Cerebellar nuclear complex (tissue), 1 donor: ENCODE measurements around the gene MC1R.

Experiments used
- DNase-seq, 2 experiments: peaks; one replicate each; lab custom pipeline; 2025; lab: John Stamatoyannopoulos, UW

MC1R gene

DNA sequence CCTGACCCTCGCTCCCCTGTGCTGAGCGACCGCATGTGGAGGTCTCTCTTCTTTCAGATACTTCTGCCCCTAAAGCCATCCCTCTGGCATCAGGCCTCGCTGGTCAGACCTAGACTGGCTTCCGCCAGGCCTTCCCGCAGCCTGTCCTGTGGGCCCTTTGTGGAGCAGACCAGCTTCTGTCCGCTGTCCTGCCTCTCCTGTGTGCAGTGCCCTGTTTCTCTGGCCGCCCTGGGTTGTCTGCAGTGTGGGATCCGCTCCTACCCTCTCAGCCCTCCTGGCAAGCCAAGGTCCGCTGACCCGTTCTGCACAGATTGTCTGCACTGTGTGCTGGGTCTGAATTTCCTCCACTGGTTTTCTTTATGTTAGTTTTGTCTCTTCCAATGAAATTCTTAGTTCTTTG is 21.5 kb upstream of the MC1R start:
- DNase-seq = no peak

DNA sequence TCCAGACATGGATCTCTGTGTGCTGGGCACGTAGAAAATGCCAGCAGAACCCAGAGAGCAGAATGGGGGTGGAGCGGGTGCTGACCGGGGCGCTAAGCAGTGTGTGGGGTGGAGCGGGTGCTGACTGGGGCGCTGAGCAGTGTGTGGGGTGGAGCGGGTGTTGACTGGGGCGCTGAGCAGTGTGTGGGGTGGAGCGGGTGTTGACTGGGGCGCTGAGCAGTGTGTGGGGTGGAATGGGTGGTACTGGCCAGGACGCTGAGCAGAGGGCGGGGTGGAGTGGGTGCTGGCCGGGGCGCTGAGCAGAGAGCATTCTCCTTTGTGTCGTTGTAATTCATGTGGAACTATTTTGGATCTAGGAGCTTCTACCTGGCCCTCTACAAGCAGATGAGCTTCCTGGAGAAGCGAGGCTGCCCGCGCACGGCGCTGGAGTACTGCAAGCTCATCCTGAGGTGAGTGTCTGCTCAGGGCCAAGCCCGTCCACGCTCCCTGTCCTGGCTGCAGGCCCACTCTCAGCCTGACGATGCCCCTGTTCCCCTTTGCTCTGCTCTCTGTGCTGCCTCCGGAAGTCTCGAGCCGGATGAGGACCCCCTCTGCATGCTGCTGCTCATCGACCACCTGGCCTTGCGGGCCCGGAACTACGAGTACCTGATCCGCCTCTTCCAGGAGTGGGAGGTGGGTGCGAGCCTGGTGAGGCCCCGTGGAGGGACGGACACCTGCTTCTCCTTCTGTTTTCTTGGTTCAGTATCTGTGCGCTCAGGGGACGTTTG is 20.3 kb upstream of the MC1R start:
- no peak for DNase-seq

DNA sequence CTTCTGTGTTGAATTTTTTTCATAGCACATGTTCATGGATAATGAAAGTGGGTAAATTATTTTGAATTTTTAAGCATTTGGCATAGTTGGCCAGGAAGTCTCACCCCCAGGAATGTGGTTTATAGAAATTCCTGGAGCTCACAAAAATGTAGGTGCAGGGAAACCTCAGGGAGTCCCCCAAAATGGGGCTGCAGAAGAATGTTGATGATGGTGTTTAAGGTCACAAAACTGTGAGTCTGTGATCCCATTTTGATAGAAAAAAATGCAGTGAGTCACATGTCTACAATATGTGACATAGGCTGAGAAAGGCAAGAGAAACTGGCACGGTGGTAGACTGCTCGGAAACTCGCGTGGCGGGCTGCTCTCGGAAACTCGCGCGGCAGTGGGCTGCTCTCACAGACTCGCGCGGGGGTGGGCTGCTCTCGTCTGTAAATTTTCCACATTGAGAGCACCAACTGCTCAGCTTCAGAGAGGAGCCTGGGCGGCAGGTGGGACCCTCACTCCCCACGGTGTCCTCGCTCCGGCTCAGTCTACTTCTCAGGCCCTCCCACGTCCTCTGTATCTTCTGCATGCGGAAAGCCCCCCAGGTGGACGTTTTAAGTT is 18.7 kb upstream of the MC1R start:
- DNase-seq = no peak

DNA sequence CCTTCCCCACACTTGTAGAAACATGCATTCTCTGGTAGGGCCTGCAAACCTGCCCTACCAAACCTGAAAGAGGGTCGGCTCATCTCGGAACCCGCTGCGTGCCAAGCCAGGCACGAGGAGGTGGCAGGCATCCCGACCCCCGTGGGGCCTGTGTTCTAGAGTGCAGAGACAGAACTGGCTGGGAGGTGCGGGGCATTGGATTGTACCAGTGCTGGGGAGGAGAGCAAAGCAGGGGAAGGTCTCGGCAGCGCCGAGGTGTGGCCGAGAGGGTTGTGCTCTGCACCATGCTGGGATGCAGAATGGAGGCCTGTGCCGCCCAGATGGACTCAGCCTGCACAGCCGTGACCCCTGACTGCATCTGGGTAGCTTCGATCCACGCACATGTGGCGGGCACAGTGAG is 17.8 kb upstream of the MC1R start:
- DNase-seq = no peak

DNA sequence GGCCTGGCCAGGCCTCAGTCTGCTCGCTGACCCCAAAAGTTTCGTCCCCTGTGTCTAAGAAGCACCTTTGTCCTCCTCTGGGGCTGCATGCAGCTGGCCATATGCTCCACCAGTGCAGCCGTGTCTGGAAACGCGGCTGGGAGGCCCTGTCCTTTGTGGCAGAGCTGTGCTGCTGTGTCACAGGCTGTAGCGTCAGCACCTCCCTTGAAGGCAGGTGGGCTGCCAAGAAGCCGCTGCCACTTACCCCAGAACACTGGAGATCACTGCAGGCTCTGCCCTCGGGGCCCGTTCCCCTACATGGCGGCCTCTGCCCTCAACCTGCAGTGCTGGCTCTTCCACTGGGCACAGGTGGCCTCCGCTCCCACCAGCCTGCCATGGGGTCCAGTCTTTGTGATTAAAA is 15.7 kb upstream of the MC1R start:
- DNase-seq = no peak

DNA sequence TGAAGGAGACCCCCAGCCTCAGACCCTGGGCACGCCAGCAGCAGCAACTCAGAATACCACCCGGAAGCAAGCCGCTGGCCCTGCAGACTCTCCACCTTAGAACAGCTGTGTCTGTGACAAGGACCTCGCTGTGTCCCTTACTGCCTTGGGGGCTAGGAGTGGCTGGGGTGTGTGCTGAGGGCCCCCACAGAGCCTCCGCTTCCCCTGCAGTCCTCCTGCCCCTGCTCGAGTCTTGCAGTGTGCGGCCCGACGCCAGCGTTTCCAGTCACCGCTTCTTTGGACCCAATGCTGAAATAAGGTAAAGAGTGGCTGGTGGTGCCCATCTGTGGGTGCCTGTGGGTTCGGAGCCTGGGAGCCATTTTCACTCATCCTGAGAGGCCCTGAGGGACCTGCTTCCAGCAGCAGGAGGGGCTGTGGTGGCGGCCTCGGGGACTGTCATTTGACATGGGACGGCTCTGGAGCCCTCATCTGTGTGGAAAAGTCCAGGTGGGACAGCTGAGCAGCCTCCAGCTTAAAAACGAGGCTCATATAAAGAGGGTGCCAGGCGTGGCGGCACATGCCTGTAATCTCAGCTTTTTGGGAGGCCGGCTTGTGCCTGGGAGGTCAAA is 14.7 kb upstream of the MC1R start:
- DNase-seq = no peak

DNA sequence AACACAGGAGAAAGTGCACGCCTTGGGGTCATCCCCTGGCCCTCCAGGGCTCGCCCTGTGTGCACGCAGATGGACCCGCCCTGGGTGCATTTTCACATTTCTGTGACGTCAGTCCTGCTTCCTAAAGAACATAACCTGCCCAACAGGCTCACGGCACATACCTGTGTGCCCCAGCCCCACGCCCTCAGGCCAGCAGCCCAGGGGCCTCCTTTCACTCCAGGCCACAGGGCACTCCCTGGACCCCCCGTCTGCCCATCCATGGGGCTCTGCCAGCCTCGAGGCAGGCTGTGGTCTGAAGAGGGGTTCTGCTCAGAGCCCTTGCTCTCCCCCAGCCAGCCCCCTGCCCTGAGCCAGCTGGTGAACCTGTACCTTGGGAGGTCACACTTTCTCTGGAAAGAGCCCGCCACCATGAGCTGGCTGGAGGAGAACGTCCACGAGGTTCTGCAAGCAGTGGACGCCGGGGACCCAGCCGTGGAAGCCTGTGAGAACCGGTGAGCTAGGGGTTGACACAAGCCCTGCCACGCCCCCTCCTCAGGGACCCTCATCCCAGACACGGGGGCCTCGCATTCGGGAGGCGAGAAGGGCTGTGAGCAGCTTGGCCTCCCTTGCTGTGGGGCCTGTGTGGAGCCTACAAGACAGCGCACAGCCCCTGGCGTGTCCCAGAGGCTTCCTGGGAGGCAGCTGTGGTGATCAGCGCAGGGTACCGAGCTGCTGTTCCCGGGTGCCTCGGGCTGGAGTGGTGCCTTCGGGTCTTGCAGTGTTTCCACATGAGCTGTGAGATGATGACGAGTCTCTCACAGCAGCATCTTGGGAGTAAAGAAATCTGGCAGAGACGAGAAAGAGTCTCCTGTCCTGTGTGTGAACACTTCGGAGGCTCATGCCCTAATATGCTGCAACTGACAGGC is 13.8 kb upstream of the MC1R start:
- no peak for DNase-seq

DNA sequence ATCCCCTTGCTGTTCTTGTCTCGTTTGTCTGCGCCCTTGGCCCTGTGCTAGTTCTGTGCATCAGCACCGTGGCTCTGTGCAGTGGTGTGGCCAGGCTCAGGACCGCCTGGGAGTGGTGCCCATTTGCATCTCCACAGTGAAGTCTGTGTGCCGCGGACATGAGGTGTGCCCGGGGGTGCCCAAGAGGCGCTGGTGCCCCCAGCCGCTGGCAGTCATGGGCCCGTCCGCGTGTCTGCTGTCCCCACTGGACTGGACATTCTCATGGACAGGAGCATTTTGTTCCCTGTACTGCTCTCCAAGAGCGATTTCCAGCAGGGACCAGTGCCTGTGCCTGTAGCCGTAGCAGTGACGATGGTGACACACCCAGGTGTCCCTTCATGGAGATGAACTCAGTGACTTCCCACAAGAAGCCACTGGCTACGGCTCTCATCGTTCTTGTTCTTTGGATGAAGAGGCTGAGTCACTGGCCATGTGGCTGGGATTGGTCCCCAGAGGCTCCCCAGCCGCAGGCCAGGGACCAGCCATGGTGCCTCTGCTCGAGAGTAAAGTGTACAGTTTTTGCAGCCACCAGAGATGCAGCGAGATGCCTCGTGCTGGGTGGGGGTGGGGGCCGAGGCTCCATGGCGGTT is 13.0 kb upstream of the MC1R start:
- DNase-seq = no peak

DNA sequence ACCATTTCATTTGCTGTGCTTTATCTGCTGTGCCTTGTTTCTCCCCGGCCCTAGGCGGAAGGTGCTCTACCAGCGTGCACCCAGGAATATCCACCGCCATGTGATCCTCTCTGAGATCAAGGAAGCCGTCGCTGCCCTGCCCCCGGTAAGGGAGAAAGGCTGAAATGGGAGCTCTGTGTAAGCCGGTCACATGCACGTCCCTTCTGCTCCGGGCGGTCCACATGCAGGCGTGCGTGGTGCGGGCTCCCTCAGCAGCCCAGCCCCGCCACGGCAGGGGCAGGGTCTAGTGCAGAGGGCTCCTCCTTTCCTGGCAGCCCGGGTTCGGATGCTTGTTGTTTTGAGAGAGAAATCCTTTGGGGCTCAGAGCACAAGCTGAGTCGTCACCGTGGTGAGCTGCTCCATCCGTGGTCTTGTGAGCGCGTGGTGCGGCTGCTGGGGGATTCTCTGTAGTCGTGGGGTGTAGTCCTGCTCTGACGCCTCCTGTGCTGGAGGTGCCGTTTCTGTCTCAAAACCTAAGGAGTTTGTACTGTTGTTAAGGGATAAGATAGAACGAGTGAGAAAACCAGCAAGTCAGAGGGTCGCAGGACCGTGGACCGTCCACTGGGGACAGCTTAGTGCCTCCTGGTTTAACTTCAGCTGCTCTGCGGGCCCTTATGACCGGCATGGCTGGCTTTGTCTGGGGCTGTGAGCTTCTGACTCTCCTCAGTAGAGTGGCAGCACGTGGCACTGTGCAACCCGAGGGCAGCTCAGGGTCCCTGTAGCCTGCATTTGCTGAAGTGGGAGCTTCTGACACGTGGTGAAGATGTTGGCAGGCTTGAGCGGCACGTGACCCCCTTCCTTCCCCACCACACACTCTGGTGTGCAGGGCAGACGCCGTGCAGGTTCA is 12.3 kb upstream of the MC1R start:
- DNase-seq = no peak

GRCh38 chr16:89907055-89907814 is 11.4 kb upstream of the MC1R start:
- no peak for DNase-seq

DNA sequence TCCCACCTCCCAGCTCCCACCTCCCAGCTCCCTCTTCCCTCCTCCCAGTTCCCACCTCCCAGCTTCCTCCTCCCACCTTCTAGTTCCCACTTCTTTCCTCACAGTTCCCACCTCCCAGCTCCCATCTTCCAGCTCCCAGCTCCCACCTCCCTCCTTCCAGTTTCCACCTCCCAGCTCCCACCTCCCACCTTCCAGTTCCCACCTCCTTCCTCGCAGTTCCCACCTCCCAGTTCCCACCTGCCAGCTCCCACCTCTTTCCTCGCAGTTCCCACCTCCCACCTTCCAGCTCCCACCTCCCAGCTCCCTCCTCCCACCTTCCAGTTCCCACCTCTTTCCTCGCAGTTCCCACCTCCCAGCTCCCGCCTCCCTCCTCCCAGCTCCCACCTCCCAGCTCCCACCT is 10.4 kb upstream of the MC1R start:
- DNase-seq = no peak

DNA sequence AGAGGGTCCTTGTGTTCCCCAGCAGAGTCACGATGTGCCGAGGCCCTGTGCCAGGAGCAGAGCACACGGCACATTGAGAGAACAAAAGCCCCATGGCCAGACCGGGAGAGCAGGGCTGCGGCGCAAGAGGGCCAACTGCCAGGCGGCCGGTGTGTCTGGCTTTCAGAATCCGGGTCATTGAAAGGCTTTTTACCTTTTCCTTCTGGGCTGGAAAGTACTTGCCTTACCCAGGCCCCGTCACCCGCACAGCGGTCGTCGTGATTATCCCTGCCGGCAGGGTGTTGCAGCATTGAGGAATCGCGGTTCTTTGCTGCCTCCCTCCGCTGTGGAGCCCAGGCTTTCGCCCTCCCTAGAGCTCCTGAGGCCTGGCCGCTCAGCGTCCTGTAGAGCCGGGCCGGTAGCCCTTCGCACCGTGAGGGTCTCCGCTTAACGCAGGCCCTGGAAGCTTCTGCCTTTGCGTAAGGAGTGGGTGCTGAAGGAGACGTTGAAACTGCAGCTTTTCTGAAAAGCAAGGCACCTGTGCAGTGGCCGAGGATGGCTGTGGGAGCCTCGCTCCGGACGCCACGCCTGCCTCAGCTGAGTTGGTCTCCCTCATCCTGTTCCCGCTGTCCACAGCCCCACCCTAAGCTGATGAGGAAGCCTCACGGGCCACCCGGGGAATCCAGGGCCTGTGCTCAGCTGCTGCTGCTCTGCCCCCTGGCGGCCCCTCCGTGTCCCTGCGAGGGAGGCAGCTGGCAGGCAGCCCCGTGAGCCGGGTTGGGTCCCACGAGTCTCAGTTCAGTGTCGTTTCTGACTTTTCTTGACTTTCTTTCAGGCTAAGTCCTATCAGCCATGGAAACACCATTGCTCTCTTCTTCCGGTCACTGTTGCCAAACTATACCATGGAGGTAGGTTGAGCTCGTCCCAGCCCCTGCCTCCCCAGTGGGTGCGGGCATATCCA is 8.6 kb upstream of the MC1R start:
- DNase-seq = peak in 1 of 2 experiments; percentile 62

GRCh38 chr16:89910717-89911354 is 7.8 kb upstream of the MC1R start:
- DNase-seq = no peak

DNA sequence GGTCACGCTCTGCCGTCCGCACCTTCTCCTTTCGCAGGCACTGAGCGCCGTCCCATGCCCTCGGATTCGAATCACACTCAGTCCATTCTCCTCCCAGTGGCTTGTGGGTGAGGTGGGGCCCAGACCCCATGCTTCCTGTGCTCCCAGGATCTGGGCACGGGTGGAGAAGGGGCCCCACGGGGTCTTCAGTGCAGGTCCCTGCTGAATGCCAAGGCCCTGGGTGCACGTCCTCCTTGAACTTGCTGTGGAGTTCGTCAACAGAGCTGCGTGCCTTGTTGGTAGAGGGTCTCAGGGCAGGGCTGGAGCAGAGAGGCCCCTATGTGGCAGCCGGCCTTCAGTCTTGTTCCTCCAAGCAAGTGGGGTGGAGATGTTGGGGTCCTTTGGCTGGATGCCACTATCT is 7.3 kb upstream of the MC1R start:
- no peak for DNase-seq

DNA sequence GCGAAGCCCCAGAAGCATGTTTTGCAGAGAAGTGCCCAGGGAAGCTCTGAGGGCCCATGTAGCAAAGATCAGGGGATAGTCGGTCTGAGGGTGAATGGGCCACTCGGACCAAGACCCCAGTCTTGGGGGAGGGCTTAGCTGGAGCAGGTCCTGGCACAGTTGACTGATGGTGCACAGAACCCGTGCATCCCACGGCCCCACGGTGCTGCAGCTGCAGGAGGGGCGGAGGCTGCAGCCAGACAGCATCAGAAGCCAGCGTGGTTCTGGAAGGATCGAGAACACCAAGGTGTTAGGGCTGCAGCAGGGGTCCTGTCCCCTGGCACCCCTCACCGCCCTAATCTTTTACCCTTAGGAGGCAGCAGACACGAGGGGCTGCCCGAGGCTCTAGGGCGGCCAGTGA is 6.5 kb upstream of the MC1R start:
- DNase-seq = no peak

DNA sequence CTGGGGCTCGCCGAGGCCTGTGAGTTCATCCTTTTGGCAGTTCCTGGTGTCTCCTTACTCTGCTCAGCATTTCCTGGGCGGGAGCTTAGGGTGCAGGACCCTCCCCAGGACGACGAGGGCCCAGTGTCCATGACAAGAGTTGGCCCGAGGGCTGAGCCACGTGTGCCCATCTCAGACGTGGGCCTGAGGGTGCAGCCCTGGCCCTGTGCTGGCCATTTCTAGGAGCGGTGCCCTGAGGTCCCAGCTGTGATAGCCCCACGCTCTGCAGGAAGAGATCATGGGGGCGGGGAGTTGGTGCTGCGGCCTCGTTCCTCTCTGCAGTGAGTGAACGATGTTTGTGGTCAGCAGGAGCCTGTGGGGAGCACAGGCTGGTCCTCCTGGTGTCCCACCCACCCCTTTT is 6.0 kb upstream of the MC1R start:
- DNase-seq = no peak

- no peak for DNase-seq
Observed at GRCh38 chr16:89913408-89914387, 5.0 kb upstream of the MC1R start.
